NCI-H460 (cell line): ENCODE results near the gene SIGLEC6. TPM values are rescaled to one million over a fixed set of nuclear protein-coding genes. Genes with fewer than 3 reads are reported as not detected.
A peak's percentile ranks its signal among the peaks of the same experiment; 100 is the strongest.

ENCODE experiments used
- DNase-seq: peaks from one replicate; pipeline ENCODE4 v3.0.0-alpha.2; 2016; ENCODE audit warnings: low read depth; ENCODE audit errors: extremely low read depth
- total RNA-seq: library from RNA; depleted of rRNA; stranded (reverse); fragments of >200 nt; shearing (Covaris generic); gene quantifications from 2 replicates; pipeline ENCODE4 v1.2.3, GENCODE V29; 2014

SIGLEC6 gene
- total RNA-seq, 1 experiment from 2014 or later = not detected

DNA sequence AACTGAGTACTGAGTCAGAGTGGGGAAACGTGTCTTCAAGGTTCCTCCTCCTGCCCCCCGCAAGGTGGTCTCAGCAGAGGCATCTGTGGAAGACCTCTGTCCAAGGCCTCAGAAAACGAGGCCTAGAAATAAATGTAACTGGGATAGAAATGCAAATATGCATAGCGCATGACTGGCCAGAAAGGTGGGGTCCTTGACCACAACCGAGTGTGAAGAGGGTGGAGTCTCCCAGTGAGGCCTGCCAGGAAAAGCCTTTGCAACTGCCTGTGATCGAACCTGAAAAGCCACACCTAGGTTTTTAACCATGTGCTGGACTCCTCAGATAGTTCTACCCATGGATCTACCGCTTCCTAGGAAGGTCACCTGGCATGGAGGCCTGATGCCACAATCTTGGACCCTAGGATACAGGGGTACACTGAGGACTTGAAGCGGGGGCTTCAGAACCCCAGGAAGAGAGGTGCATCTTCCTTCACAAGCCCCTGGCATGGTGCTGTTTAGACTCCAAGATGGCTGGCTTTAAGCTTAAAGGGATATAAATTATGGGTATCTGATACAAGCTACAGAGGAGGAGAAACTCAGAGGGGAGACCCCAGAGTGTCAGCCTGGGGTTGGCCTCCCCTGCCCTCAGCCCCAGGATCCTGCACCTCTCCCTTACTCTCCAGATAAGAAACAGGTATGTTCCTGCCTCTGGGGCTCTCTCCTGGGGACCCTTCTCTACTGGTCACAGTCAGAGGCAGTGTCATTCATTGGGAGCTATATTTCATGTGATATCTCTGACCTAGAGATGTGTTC, 18.3 kb upstream of the SIGLEC6 start:
- DNase-seq = no peak

DNA sequence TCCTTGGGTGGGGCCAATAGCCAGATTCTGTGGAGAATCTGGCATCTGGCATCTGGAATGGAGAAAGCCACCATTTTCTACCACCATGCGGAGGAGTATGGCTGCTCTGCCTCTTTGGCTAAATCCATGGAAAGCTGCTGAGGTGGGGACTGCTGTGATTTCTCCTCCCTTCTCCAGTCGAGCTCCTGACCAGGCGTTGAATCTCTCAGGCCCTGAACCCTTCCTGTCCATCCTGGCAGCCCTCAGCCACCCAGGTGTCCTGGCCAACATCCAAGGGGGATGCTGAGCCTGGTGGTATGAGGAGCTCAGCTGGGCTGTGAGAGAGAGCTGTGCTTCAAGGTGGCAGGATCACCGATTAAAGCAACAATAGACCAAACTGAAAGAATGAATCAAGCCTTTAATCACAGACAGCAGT, 17.4 kb upstream of the SIGLEC6 start:
- no peak for DNase-seq

DNA sequence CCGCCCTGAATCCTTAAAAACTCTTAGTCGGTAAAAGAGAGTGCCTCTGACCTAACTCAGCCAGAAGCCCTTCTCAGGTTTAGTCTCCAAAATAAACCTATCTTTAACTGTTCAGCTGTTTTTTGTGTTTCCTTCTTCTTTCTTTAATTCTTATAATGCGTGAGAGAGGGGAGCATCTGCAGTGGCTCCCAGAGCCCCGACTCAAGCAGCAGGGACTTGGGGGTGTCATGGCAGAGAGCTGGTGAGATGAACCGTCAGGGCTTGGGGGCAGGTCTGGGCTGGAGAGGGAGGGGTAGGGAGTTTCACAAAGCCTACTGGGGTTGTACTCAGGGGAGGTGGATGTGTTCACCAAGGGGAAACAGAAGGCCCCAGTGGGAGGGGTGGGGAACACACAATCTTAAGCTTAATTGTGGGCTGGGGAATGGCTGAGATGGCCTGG, 16.8 kb upstream of the SIGLEC6 start:
- DNase-seq = no peak

DNA sequence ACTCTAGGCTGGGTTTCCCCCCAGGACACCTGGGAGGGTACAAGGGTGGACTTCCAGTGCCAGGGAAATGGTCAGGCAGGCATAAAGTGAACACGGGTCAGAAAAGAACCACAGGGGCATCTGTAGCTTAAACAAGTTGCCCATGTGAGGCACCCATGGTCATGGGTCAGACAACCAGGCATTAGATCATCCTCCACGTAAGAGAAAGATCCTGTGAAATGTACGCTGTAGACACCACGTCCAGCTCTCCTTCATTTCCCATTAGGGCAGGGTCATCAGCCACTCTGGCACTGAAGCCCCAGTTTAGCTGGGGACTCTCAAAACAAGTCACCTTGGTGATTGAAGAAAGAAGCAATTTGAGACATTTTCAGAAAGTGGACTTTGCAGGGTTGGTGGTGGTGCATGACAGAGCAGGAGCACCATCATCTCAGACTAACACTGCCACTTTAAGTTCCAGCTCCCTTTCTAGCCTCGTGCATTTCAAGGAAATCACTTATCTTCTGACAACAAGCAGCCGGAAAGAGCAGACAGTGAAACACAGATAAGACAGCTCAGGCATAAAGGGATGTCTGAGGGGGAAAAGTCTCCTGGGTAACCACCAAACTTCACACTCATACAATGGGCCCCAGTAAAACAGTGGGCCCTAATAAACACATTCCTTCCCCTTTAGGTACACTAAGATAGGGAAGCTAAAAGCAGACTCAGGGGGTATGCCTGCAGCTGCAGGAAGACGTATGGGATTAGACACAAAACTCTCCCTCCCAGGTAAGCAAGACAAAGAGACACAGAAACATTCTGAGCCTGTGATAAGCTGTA, 16.1 kb upstream of the SIGLEC6 start:
- DNase-seq = no peak

DNA sequence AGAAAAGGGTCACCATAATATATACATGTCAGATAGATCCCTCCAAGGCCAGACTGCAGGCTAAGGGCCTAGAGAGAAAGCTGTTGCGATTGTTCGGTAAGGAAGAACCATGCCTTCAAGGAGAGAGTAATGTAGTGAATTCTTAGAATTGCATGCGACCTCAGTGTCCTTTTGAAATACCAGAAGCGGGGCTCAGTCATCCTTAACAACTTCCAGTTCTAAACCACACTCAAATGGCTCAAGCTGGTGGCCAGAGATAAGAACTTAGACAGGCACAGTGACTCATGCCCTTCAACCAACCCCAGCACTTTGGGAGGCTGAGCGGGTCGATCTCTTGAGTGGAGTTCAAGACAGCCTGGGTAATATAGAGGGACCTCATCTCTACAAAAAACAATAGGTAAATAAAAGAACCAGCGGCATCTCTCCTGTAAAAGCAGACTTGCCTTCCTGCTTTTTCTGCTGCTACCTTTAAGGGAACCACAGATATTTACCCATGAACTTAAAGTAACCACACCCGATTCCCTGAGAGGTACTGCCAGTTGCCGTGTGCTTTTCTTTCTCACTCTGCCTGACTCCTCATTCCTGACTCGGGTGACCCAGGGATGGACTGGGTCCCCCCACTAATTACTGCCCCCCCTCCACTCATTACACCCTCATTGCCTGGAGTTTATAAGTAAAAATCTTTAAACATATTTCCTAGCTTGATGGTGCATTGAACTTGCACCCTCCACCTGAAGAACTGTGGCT, 15.4 kb upstream of the SIGLEC6 start:
- no peak for DNase-seq

GRCh38 chr19:51546107-51546649, 14.7 kb upstream of the SIGLEC6 start:
- DNase-seq = no peak

GRCh38 chr19:51544038-51544437, 12.6 kb upstream of the SIGLEC6 start:
- DNase-seq = no peak

- no peak for DNase-seq
Measured at GRCh38 chr19:51542699-51543098, 11.2 kb upstream of the SIGLEC6 start.

DNA sequence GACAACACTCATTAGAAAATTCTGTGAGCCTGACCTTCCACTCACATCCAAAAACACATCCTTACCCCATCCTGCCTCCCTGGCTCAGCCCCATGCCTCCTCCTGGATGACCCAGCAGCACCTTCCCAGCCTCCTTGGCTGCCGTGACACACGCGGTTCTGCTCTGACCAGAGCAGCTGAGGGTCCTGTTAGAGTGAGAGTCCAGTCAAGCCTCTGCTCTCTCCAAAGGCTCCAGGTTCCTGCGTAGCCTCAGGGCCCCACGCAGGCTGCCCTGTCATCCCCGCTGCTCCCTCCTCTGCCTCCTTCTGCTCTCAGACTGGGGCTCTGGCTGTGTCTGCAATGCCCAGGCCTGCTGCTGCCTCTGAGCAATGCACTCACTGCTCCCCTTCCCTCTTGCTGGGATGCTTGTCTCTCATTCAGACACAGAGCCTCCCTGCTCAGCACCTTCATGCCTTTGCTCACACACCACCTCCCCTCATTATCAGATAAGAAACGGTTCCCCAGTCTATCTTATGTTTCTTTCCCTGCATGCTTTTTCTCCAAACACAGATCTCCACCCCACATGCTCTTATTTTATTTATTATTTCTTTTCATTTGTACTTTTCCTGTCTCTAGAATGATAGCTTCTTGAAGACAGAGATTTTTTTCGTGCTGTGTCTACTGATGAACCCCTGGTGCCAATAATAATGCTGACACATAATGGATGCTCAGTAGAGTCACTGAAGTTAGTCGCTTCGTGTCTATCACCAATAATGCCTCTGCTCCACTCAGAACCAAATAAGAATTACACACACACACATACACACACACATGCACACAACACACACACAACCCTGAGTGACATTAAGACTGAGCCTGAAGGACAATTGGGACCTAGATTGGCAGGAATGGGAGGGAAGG, 10.2 kb upstream of the SIGLEC6 start:
- no peak for DNase-seq

DNA sequence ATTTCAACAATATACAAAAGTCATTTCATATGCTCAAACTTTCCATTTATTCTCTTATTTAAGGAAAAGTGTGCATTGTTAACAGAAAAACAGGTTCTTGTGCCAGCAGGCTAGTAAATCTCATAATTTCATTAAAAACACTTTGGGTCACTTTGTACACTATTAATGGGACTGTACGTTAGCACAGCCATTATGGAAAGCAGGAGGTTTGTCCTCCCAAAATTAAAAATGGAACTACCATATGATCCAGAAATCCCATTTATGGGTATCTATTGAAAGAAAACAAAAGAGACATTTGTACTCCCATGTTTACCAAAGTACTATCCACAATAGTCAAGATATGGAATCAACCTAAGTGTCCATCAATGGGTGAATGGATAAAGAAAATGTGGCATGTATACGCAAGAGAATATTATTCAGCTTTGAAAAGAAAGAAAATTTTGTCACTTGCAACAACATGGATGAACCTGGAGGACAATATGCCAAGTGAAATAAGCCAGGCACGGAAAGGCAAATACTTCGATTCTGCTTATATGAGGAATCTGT, 8.4 kb upstream of the SIGLEC6 start:
- DNase-seq = no peak

DNA sequence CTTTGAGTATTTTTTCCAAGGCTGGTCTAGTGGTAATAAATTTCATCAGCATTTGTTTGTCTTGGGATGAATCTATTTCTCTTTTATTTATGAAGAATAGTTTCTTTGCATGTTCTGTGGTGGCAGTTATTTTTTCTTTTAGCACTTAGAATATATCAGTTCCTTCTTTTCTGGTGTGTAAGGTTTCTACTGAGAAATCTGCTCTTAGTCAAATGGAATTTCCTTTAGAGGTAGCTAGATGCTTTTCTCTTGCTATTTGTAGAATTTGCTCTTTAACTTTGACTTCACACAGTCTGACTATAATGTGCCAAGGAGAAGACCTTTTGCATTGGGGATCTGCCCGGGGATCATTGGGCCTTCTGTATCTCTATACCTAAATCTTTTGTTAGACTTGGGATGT, 4.1 kb upstream of the SIGLEC6 start:
- DNase-seq = no peak

GRCh38 chr19:51530616-51531015, 854 bp downstream of the SIGLEC6 start:
- DNase-seq = no peak

DNA sequence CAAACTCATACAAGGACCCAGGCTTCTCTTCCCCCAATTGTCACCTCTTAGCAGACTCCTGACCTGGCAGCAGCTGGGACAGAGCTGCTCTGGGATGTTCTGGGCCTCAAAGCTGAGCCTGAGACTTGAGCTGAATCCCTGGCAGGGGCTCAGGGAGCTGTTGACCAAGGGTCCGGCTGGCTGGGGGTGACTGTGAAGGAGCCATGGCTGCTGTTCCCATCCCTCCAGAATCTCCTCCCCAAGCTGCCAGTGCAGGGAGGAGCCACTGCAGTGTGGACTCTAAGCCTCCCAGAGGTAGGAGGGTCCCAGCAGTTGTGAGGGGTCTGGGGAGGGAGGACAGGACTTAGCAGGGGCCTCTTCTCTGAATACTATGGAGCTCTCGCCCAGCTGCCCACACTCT, 2.2 kb downstream of the SIGLEC6 start:
- no peak for DNase-seq

GRCh38 chr19:51525651-51526050, 5.8 kb downstream of the SIGLEC6 start:
- DNase-seq = no peak

DNA sequence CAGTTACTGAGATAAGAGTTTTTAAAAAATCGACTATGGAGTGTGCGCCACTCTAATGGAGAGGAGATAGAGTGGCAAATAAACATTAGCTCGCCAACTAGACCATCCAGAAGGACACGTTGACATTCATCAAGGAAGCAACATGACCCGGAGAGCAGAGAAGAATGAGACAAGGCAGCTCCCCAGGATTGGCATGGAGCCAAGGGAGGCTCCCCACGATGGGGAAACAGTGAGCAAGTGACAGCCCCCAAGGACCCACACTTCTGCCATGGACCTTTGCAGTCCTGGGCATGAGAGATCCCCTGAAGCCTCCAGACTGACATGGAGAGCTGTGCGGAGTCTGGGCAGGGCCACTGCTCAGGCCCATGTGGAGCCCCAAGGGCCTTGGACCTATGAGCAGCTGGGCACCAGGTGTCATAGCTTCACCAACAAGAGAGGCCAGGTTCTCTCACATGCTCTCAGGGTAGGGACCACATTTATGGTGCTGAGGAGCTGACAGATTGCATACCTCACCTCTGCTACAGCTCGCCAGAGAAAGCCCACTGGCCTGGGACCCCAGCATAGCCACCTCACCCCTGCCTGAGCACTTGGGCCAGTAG, 6.7 kb downstream of the SIGLEC6 start:
- no peak for DNase-seq

GRCh38 chr19:51521781-51522180, 9.7 kb downstream of the SIGLEC6 start:
- no peak for DNase-seq

DNA sequence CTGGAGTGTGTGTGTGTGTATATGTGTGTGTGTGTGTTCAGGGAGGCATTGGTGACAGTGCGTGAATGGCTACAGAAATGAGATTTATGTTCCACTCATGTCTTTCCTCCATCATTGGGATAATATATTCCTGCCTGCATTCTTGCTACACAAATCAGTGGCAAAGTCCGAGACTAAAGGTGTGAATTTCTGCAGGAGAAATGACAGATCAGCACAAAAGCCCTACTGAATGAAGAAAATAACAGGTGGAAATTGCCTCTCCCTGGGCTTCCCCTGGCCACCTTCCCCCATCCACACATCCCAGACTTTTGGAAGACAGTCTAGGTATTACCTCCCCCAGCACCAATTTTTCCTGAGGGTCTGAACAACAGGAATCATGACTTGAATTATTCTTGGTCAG, 10.1 kb downstream of the SIGLEC6 start:
- no peak for DNase-seq

DNA sequence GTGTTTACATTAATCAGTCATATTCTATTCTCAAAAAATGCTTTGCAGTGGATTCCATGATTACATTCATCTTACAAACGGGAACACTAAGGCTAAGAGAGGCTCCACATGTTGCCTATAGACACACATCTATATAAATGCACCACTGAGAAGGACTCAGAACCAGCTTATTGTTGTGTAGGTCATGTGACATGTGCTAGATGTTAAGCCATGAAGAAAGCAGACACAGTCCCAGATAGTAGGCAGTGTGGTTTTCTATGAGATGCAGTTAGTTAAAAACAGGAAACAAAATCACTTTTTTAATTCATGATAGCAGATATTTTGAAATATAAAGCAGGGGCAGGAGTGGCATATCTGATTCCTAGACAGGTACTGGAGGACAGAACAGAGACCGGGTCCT, 10.7 kb downstream of the SIGLEC6 start:
- DNase-seq = no peak

GRCh38 chr19:51514866-51515481, 16.5 kb downstream of the SIGLEC6 start:
- DNase-seq = peak; percentile 41
